Measurements from ENCODE around the gene ZNRF4.

DNA sequence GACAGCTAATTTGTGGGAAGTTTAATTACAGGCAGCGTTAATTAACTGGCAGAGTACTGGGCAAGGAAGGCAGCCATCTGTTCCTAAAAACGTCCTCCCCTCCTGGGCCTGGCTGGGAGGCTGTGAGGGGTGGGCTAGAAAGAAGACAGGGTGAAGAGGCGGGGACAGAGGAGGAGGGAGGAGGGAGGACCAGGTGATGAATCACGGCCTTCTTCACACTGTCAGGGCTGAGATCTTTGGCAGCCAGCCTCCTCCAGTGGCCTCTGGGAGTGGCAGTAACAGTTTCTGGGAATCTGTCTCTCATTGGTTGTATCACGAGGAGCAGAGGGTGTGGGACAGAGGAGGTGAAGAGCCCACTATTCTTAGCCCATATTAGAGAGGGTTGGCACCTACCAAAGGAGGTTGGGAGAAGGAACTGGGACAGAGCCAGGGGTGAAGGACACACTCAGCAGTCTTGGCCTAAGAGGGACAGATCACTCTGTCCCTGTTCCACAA, 9.6 kb upstream of the ZNRF4 start:
- TF ChIP-seq, protein P1, sequence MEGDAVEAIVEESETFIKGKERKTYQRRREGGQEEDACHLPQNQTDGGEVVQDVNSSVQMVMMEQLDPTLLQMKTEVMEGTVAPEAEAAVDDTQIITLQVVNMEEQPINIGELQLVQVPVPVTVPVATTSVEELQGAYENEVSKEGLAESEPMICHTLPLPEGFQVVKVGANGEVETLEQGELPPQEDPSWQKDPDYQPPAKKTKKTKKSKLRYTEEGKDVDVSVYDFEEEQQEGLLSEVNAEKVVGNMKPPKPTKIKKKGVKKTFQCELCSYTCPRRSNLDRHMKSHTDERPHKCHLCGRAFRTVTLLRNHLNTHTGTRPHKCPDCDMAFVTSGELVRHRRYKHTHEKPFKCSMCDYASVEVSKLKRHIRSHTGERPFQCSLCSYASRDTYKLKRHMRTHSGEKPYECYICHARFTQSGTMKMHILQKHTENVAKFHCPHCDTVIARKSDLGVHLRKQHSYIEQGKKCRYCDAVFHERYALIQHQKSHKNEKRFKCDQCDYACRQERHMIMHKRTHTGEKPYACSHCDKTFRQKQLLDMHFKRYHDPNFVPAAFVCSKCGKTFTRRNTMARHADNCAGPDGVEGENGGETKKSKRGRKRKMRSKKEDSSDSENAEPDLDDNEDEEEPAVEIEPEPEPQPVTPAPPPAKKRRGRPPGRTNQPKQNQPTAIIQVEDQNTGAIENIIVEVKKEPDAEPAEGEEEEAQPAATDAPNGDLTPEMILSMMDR (IDR thresholded peaks at IDR 0.05), result no peak
- no peak for TF ChIP-seq POLR2A (IDR thresholded peaks at IDR 0.05)
